Measurements from ENCODE around the gene GMPS. TPM values are rescaled to one million over a fixed set of nuclear protein-coding genes. Genes with fewer than 3 reads are reported as not detected.

The GMPS gene
- total and polyA plus RNA-seq, 9 of the 15 experiments (the other 6 are each of a cell fraction or from before 2014, with no cell fraction given): 73.7 to 282 (median 156) TPM

GRCh38 chr3:155843569-155843968 is 26.9 kb upstream of the GMPS start (continued):
- no peak for TF ChIP-seq ZNF699 (CRISPR knock-in tag; IDR thresholded peaks at IDR 0.05; ENCODE audit: insufficient replicate concordance)
- TF ChIP-seq ZNF830 (CRISPR knock-in tag; IDR thresholded peaks at IDR 0.05): no peak
- TF ChIP-seq ILK (tag; IDR thresholded peaks at IDR 0.05; ENCODE audit: borderline replicate concordance, low read depth): no peak
- TF ChIP-seq BRF1 (IDR thresholded peaks at IDR 0.05; ENCODE audit: borderline replicate concordance, extremely low read depth, insufficient read length): no peak

- Histone ChIP-seq H4K20me1 (replicated peaks; ENCODE audit: control insufficient read depth, insufficient read depth, low read length) (no peaks in the 10 kb centered on the region; the same call in none of the 2 replicates), H3K4me1 (replicated peaks in 1 of 2; ENCODE audit: control insufficient read depth in 2 of 2, insufficient read depth in 2 of 2, low read length in 2 of 2) (peaks cover 8 to 9% of the 10 kb centered on the region in 2 experiments; a peak in 3 of 5 replicates), H3K9me3 (replicated peaks; ENCODE audit: control insufficient read depth, insufficient read depth, low read depth, low read length) (no peaks in the 10 kb centered on the region), H3K9ac (ENCODE audit: insufficient read depth in 1 of 2, low read depth in 2 of 2, low read length in 2 of 2) (no peak overlapping the region; a peak in 1 of 4 replicates), H3K79me2 (ENCODE audit: control insufficient read depth, insufficient read depth, low read length) (peaks cover 86% of the 10 kb centered on the region), H3K36me3 (ENCODE audit: control insufficient read depth, insufficient read depth, low read length) (peaks cover 24% of the 10 kb centered on the region; the same call in 1 of the 3 replicates), H2AFZ (ENCODE audit: low read depth, low read length) (no peak overlapping the region), H3K4me3 (no peak overlapping the region), H3K9me1 (ENCODE audit: control insufficient read depth, insufficient read depth, low read length) (no peaks in the 10 kb centered on the region), H3K4me2 (ENCODE audit: insufficient read depth, low read length) (peak overlapping the region; percentile 46; the same call in 1 of the 2 replicates), H3K27ac (ENCODE audit: extremely low read depth, low read depth, low read length) (no peak overlapping the region), H3K27me3 (ENCODE audit: control insufficient read depth in 2 of 2, insufficient read depth in 2 of 2, low read length in 2 of 2) (no peaks in the 10 kb centered on the region)
- no TSS peak for BruUV-seq (replicated peaks)
- intact Hi-C loops (cut with micrococcal nuclease) (no loop called here), in situ Hi-C loops (cut with MboI) (no loop called here)
- TF ChIP-seq CAMTA2 (CRISPR knock-in tag; conservative IDR thresholded peaks at IDR 0.05) (no peak), JUND (IDR thresholded peaks at IDR 0.05; ENCODE audit: borderline replicate concordance, low read depth, low read length) (no peak), JUND (tag; IDR thresholded peaks at IDR 0.05; ENCODE audit: borderline replicate concordance, low read depth, low read length) (0 out of 3 replicates have a peak, but pooled peaks have one; percentile 26), SLC30A9 (CRISPR knock-in tag; IDR thresholded peaks at IDR 0.05) (no peak), ADNP (tag; IDR thresholded peaks at IDR 0.05) (no peak), NUFIP1 (IDR thresholded peaks at IDR 0.05; ENCODE audit: partially characterized antibody) (no peak), SPI1 (IDR thresholded peaks at IDR 0.05; ENCODE audit: borderline replicate concordance, low read depth, low read length) (0 out of 2 replicates have a peak, but pooled peaks have one; percentile 33), POLR3G (IDR thresholded peaks at IDR 0.05; ENCODE audit: extremely low read depth, insufficient read length, insufficient replicate concordance) (no peak), ZNF592 (IDR thresholded peaks at IDR 0.05) (no peak)
- no peak for DNase-seq (ENCODE audit: extremely low read depth in 1 of 4, low spot score in 3 of 4)
- WGBS (ENCODE audit: insufficient coverage, low coverage, missing lambda C conversion rate): 43% methylated on average over 2 of the region's 3 CpGs
- ChIA-PET POLR2A (interaction anchor here (0.7 to 1.0 kb wide), 3 partner anchors 10 to 92 kb away, joined by 3 to 6 read pairs (median 4); no protein-coding TSS in a partner anchor), CTCF (ENCODE audit: low intra/inter-chr PET ratio) (no interaction called here)
- peak; percentile 34 for ATAC-seq
- no peak for FAIRE-seq
These were observed 24.3 kb upstream of the GMPS start for GRCh38 chr3:155846119-155846518.

All from K562 (cell line).